ENCODE measurements around the gene ZBTB4. TPM values are rescaled to one million over a fixed set of nuclear protein-coding genes. Genes with fewer than 3 reads are reported as not detected.

ZBTB4 gene
- total RNA-seq, 2 experiments from 2014 or later = 25.8 to 28.4 TPM

GRCh38 chr17:7442142-7442541, 37.3 kb downstream of the ZBTB4 start:
- Mint-ChIP-seq H3K27ac (no peak overlapping the region), H3K36me3 (ENCODE audit: low read depth) (peaks cover 29% of the 10 kb centered on the region), H3K27me3 (peaks cover 59% of the 10 kb centered on the region), H3K4me1 (peaks cover 42% of the 10 kb centered on the region), H3K4me3 (no peak overlapping the region), H3K9me3 (no peaks in the 10 kb centered on the region)
- POLR2A ChIA-PET = no interaction called here
- no peak for DNase-seq
- CTCF ChIA-PET = interaction anchor here (0.7 to 1.9 kb wide), 4 partner anchors 20 to 119 kb away, joined by 3 to 10 read pairs (median 5); partner anchors contain the start of gene TMEM95

- H3K4me3 Mint-ChIP-seq = no peak overlapping the region
- peaks cover 46% of the 10 kb centered on the region for H3K4me1 Mint-ChIP-seq
- H3K36me3 Mint-ChIP-seq (ENCODE audit: low read depth) = peaks cover 28% of the 10 kb centered on the region
- ChIA-PET POLR2A (interaction anchor here (0.5 to 0.6 kb wide), 2 partner anchors 18 to 93 kb away, joined by 3 to 4 read pairs; no protein-coding TSS in a partner anchor), CTCF (interaction anchor here (0.7 to 1.9 kb wide), 7 partner anchors 13 to 145 kb away, joined by 3 to 10 read pairs (median 4); partner anchors contain the start of gene TMEM95)
- H3K27ac Mint-ChIP-seq = no peak overlapping the region
- DNase-seq = no peak
- peaks cover 55% of the 10 kb centered on the region for H3K27me3 Mint-ChIP-seq
- H3K9me3 Mint-ChIP-seq = no peaks in the 10 kb centered on the region
Measured at GRCh38 chr17:7441266-7441665, 38.2 kb downstream of the ZBTB4 start.

- H3K4me3 Mint-ChIP-seq = peak overlapping the region; percentile 80
- peaks cover 28% of the 10 kb centered on the region for H3K36me3 Mint-ChIP-seq (ENCODE audit: low read depth)
- DNase-seq = peak; percentile 19
- ChIA-PET POLR2A (no interaction called here), CTCF (interaction anchor here (0.9 to 1.9 kb wide), 7 partner anchors 14 to 145 kb away, joined by 3 to 10 read pairs (median 4); partner anchors contain the start of gene TMEM95)
- peaks cover 50% of the 10 kb centered on the region for H3K27me3 Mint-ChIP-seq
- H3K9me3 Mint-ChIP-seq = no peaks in the 10 kb centered on the region
- H3K27ac Mint-ChIP-seq = no peak overlapping the region
- H3K4me1 Mint-ChIP-seq = peaks cover 47% of the 10 kb centered on the region
Measured at GRCh38 chr17:7440834-7441195, 38.6 kb downstream of the ZBTB4 start.

- H3K4me3 Mint-ChIP-seq = peak overlapping the region; percentile 80
- DNase-seq = peak; percentile 43
- no peaks in the 10 kb centered on the region for H3K9me3 Mint-ChIP-seq
- peaks cover 45% of the 10 kb centered on the region for H3K27me3 Mint-ChIP-seq
- POLR2A ChIA-PET = no interaction called here
- CTCF ChIA-PET = interaction anchor here (0.5 to 1.9 kb wide), 9 partner anchors 12 to 144 kb away, joined by 3 to 10 read pairs (median 4); partner anchors contain the start of gene TMEM95
- H3K4me1 Mint-ChIP-seq = peaks cover 45% of the 10 kb centered on the region
- H3K36me3 Mint-ChIP-seq (ENCODE audit: low read depth) = peaks cover 27% of the 10 kb centered on the region
- H3K27ac Mint-ChIP-seq = peak overlapping the region; percentile 51
Measured at GRCh38 chr17:7440113-7440833, 39.2 kb downstream of the ZBTB4 start.

GRCh38 chr17:7439462-7440112, 39.8 kb downstream of the ZBTB4 start, which contains the start of gene FGF11:
FGF11 (plus strand) TSS chr17:7439512; CDS start chr17:7439621, 109 bp downstream.
- ChIA-PET POLR2A (no interaction called here), CTCF (interaction anchor here (1.2 to 1.4 kb wide), 2 partner anchors 13 to 121 kb away, joined by 4 read pairs; no protein-coding TSS in a partner anchor)
- Mint-ChIP-seq H3K9me3 (no peaks in the 10 kb centered on the region), H3K36me3 (ENCODE audit: low read depth) (peaks cover 27% of the 10 kb centered on the region), H3K27ac (peak within 1 kb of the TSS; percentile 51), H3K4me1 (peaks cover 43% of the 10 kb centered on the region), H3K27me3 (peaks cover 41% of the 10 kb centered on the region), H3K4me3 (peak within 1 kb of the TSS; percentile 80)
- no peak for DNase-seq

- DNase-seq = no peak
- Mint-ChIP-seq H3K27me3 (peaks cover 33% of the 10 kb centered on the region), H3K4me1 (peaks cover 43% of the 10 kb centered on the region), H3K4me3 (peak overlapping the region; percentile 69), H3K27ac (no peak overlapping the region), H3K9me3 (no peaks in the 10 kb centered on the region), H3K36me3 (ENCODE audit: low read depth) (peaks cover 26% of the 10 kb centered on the region)
- POLR2A ChIA-PET = no interaction called here
- CTCF ChIA-PET = interaction anchor here (0.8 to 1.4 kb wide), 4 partner anchors 8 to 122 kb away, joined by 3 to 4 read pairs (median 4); no protein-coding TSS in a partner anchor
Measured at GRCh38 chr17:7438656-7439460, 40.6 kb downstream of the ZBTB4 start.

GRCh38 chr17:7437950-7438614, 41.3 kb downstream of the ZBTB4 start:
- H3K4me1 Mint-ChIP-seq = peaks cover 43% of the 10 kb centered on the region
- H3K4me3 Mint-ChIP-seq = peak overlapping the region; percentile 69
- peak; percentile 57 for DNase-seq
- peaks cover 24% of the 10 kb centered on the region for H3K36me3 Mint-ChIP-seq (ENCODE audit: low read depth)
- peak overlapping the region; percentile 80 for H3K27ac Mint-ChIP-seq
- CTCF ChIA-PET = interaction anchor here (0.8 to 4.2 kb wide), 4 partner anchors 9 to 123 kb away, joined by 3 to 45 read pairs (median 13); partner anchors contain the start of genes KCTD11 and TMEM95
- no peaks in the 10 kb centered on the region for H3K9me3 Mint-ChIP-seq
- H3K27me3 Mint-ChIP-seq = peaks cover 29% of the 10 kb centered on the region
- POLR2A ChIA-PET = no interaction called here

- POLR2A ChIA-PET = no interaction called here
- DNase-seq = no peak
- peak overlapping the region; percentile 87 for H3K4me3 Mint-ChIP-seq
- CTCF ChIA-PET = interaction anchor here (0.7 to 4.2 kb wide), 39 partner anchors 7 to 198 kb away, joined by 3 to 45 read pairs (median 5); partner anchors contain the start of genes ACAP1, CD68, CHRNB1 and GABARAP
- no peak overlapping the region for H3K27ac Mint-ChIP-seq
- H3K27me3 Mint-ChIP-seq = peaks cover 27% of the 10 kb centered on the region
- peaks cover 24% of the 10 kb centered on the region for H3K36me3 Mint-ChIP-seq (ENCODE audit: low read depth)
- H3K9me3 Mint-ChIP-seq = no peaks in the 10 kb centered on the region
- H3K4me1 Mint-ChIP-seq = peaks cover 43% of the 10 kb centered on the region
Measured at GRCh38 chr17:7437369-7437863, 42.0 kb downstream of the ZBTB4 start.

GRCh38 chr17:7436556-7437368, 42.7 kb downstream of the ZBTB4 start:
- CTCF ChIA-PET = interaction anchor here (0.6 to 4.2 kb wide), 51 partner anchors 8 to 198 kb away, joined by 3 to 45 read pairs (median 4); partner anchors contain the start of genes ACAP1, CD68, CHRNB1 and FXR2
- H3K36me3 Mint-ChIP-seq (ENCODE audit: low read depth) = peaks cover 24% of the 10 kb centered on the region

GRCh38 chr17:7435676-7436555, 43.5 kb downstream of the ZBTB4 start:
- Mint-ChIP-seq H3K27me3 (peaks cover 17% of the 10 kb centered on the region), H3K4me3 (peak overlapping the region; percentile 87), H3K9me3 (no peaks in the 10 kb centered on the region), H3K27ac (peak overlapping the region; percentile 97), H3K36me3 (ENCODE audit: low read depth) (peaks cover 24% of the 10 kb centered on the region), H3K4me1 (peaks cover 43% of the 10 kb centered on the region)
- ChIA-PET CTCF (interaction anchor here (0.5 to 4.2 kb wide), 38 partner anchors 9 to 252 kb away, joined by 3 to 45 read pairs (median 5); partner anchors contain the start of genes ACAP1, CHRNB1, FXR2 and KCTD11), POLR2A (interaction anchor here (0.6 to 1.6 kb wide), 5 partner anchors 16 to 250 kb away, joined by 3 to 4 read pairs (median 3); partner anchors contain the start of gene POLR2A)
- DNase-seq = peak; percentile 71

More at GRCh38 chr17:7436556-7437368, 42.7 kb downstream of the ZBTB4 start:
- no peaks in the 10 kb centered on the region for H3K9me3 Mint-ChIP-seq
- H3K27ac Mint-ChIP-seq = peak overlapping the region; percentile 97
- POLR2A ChIA-PET = interaction anchor here (0.7 to 1.6 kb wide), 3 partner anchors 15 to 126 kb away, joined by 3 to 4 read pairs (median 3); partner anchors contain the start of gene POLR2A
- H3K4me1 Mint-ChIP-seq = peaks cover 43% of the 10 kb centered on the region
- DNase-seq = peak; percentile 81
- peak overlapping the region; percentile 87 for H3K4me3 Mint-ChIP-seq
- H3K27me3 Mint-ChIP-seq = peaks cover 23% of the 10 kb centered on the region

All from activated CD4-positive, alpha-beta T cell treated with anti-CD3 and anti-CD28 coated beads, Interleukin-2, amount 10 ng/mL, durations not matched to agents 7 days and 5 days (primary cell).